ENCODE data around the gene UBAP1L. TPM values are rescaled to one million over a fixed set of nuclear protein-coding genes. Genes with fewer than 3 reads are reported as not detected.

UBAP1L gene
- total and polyA plus RNA-seq, 12 donors = 0.65 to 5.3 (median 1.6) TPM

- Histone ChIP-seq H3K36me3 (peaks cover 0 to 3% (median 0%) of the 10 kb centered on the region in 9 donors), H3K4me3 (no peak overlapping the region)
- intact Hi-C loops (cut with DNase I) = loop anchor here in 5 of 10 donors (5.0 to 10.0 kb wide), 3 partner anchors 36 to 56 kb away; no protein-coding TSS in a partner anchor
Observed at GRCh38 chr15:65087873-65088642, 26.9 kb downstream of the UBAP1L start.

GRCh38 chr15:65087411-65087810, 27.6 kb downstream of the UBAP1L start:
- H3K4me3 ChIP-seq = no peak overlapping the region
- H3K9me3 ChIP-seq = no peaks in the 10 kb centered on the region
- 66 to 70% methylated on average over 3 of the region's 3 CpGs for WGBS, 2 donors
- no peaks in the 10 kb centered on the region for H3K36me3 ChIP-seq
- H3K27ac ChIP-seq = peak overlapping the region; percentile 76 to 94 (median 90)
- H3K4me1 ChIP-seq = peaks cover 11 to 89% (median 61%) of the 10 kb centered on the region in 9 donors
- ATAC-seq = peak in 3 of 8 donors; percentile 0 to 16 (median 2)
- no peak for DNase-seq
- intact Hi-C loops (cut with DNase I) = loop anchor here in 5 of 10 donors (5.0 to 10.0 kb wide), 3 partner anchors 35 to 55 kb away; no protein-coding TSS in a partner anchor
- no peak for TF ChIP-seq CTCF (IDR thresholded peaks at IDR 0.05)
- H3K27me3 ChIP-seq = peaks cover 0 to 10% (median 0%) of the 10 kb centered on the region in 7 donors

More at GRCh38 chr15:65087873-65088642, 26.9 kb downstream of the UBAP1L start:
- Histone ChIP-seq H3K27me3 (peaks cover 0 to 4% (median 0%) of the 10 kb centered on the region in 7 donors), H3K4me1 (peaks cover 10 to 83% (median 56%) of the 10 kb centered on the region in 9 donors), H3K27ac (peak overlapping the region; percentile 76 to 94 (median 90)), H3K9me3 (no peaks in the 10 kb centered on the region)
- 45 to 63% methylated on average over 13 of the region's 13 CpGs for WGBS, 2 donors
- no peak for TF ChIP-seq CTCF (IDR thresholded peaks at IDR 0.05)
- DNase-seq = peak; percentile 63 to 69
- ATAC-seq = peak; percentile 65 to 87 (median 80)

GRCh38 chr15:65086680-65087111, 28.3 kb downstream of the UBAP1L start:
- 67 to 68% methylated on average over 6 of the region's 6 CpGs for WGBS, 2 donors
- no peaks in the 10 kb centered on the region for H3K9me3 ChIP-seq
- DNase-seq (no peak), ATAC-seq (no peak)
- H3K4me3 ChIP-seq = no peak overlapping the region
- H3K27ac ChIP-seq = peak overlapping the region in 9 of 10 donors; percentile 76 to 94 (median 88)
- peaks cover 0 to 12% (median 0%) of the 10 kb centered on the region in 7 donors for H3K27me3 ChIP-seq
- H3K36me3 ChIP-seq = no peaks in the 10 kb centered on the region
- peak in 2 of 9 donors; percentile 0 to 4 for TF ChIP-seq CTCF (IDR thresholded peaks at IDR 0.05)
- intact Hi-C loops (cut with DNase I) = loop anchor here in 5 of 10 donors (5.0 to 10.0 kb wide), 3 partner anchors 34 to 54 kb away; no protein-coding TSS in a partner anchor
- H3K4me1 ChIP-seq = peaks cover 14 to 89% (median 62%) of the 10 kb centered on the region in 9 donors

- 80 to 86% methylated on average over 6 of the region's 6 CpGs for WGBS, 2 donors
- DNase-seq (no peak), ATAC-seq (no peak)
- no peak overlapping the region for H3K4me3 ChIP-seq
- H3K27ac ChIP-seq = peak overlapping the region in 8 of 10 donors; percentile 76 to 94 (median 88)
- H3K27me3 ChIP-seq = peaks cover 0 to 12% (median 0%) of the 10 kb centered on the region in 7 donors
- no peaks in the 10 kb centered on the region for H3K9me3 ChIP-seq
- H3K36me3 ChIP-seq = no peaks in the 10 kb centered on the region
- TF ChIP-seq CTCF (IDR thresholded peaks at IDR 0.05) = peak in 6 of 9 donors; percentile 35 to 53 (median 40)
- intact Hi-C loops (cut with DNase I) = loop anchor here in 5 of 10 donors (5.0 to 10.0 kb wide), 3 partner anchors 34 to 54 kb away; no protein-coding TSS in a partner anchor
- peaks cover 14 to 90% (median 62%) of the 10 kb centered on the region in 9 donors for H3K4me1 ChIP-seq
Observed at GRCh38 chr15:65085990-65086679, 28.9 kb downstream of the UBAP1L start.
